PC-9 (cell line): ENCODE measurements around the gene AKAP11.

Experiments used
- CTCF ChIP-seq: fragments of 200-600 bp; sonication (generic); conservative IDR thresholded peaks from 2 replicates; pipeline ENCODE4 v1.6.1; 2017; ENCODE audit warnings: mixed run types, antibody characterized with exemption, mild to moderate bottlenecking, moderate library complexity
- EZH2 ChIP-seq: fragments of 200-600 bp; sonication (generic); IDR thresholded peaks from 2 replicates; pipeline ENCODE4 v1.8.0; 2017; ENCODE audit warnings: antibody characterized with exemption, low read depth

- TF ChIP-seq CTCF (no peak), EZH2 (no peak)
Measured at GRCh38 chr13:42318570-42318969, 46.6 kb downstream of the AKAP11 start.
